NCI-H69 (cell line): ENCODE measurements around the gene TMEM198.
A peak's percentile ranks its signal among the peaks of the same experiment; 100 is the strongest.

Experiments used
- DNase-seq: peaks from one replicate; lab custom pipeline; 2025; lab: John Stamatoyannopoulos, UW

The TMEM198 gene

DNA sequence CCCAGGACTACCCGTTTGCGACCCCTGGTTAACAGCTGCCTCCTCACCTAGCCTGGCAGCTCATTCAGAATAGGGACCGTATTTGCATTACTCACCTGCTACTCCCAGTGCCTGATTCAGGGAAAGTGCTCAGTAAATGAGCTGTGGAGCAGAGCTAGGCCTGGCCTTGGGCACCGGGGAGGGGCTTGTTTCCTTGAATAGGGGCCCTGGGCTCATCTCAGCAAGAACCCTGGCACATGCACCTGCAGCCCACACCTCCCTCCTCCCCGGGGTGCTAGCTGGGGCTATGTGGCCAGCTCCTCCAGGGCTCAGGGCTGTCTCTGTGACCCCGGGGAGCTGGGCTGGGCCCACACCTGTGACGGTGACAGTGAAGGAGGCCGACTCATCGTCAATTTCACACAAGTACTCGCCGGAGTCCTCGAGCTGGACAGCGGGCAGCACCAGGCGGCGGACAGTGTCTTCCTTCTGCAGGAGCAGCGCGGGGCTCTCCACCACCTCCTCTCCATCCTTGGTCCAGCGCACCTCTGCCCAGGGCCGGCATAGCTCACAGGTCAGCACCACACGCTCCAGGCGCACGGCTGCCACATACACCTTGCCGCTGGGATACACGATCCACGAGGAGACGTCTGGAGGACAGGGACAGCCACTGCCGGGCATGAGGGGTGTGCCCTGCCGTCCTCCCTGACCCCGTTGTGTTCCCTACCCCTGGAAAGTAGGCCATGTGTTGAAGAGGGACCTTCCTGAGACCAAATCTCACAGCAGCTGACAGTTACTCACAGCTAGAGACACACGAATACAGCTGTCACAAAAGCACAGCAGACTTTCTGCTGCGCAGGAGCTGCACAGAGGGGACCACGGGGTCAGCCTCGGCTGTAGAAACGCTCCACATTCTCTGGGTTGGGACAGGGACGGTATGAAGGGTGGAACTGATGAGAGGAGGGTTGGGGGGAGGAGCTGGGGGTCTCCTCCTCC lies 18.5 kb downstream of the TMEM198 start:
- DNase-seq, result peak; percentile 4

DNA sequence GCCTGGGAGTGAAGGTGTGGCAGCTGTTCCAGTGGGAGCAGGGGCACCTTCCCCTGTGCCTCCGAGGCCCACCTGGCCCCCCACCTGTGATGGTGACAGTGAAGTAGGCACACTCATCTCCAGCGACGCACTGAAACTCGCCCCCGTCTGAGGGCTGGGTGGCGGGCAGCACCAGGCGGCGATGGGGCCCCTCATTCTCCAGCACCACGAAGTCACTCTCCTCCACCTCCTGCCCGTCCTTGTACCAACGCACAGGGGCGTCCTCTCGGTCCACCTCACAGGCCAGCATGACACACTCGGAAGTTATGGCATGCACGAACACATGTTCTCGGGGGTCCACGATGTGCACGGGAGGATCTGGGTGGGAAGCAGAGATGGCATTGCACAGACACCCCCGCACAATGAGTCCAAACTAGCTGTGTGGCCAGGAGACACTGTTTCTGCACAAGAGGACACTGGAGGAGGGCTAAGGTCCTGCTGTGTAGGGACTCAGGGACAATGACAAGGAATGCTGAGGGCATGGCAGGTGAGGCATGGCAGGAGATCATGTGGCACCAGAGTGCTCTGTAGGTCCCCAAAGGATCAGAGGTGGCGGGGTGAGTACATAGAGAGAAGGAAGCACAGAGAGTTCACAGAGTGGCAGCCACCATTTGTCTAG lies 19.6 kb downstream of the TMEM198 start:
- DNase-seq, result no peak

DNA sequence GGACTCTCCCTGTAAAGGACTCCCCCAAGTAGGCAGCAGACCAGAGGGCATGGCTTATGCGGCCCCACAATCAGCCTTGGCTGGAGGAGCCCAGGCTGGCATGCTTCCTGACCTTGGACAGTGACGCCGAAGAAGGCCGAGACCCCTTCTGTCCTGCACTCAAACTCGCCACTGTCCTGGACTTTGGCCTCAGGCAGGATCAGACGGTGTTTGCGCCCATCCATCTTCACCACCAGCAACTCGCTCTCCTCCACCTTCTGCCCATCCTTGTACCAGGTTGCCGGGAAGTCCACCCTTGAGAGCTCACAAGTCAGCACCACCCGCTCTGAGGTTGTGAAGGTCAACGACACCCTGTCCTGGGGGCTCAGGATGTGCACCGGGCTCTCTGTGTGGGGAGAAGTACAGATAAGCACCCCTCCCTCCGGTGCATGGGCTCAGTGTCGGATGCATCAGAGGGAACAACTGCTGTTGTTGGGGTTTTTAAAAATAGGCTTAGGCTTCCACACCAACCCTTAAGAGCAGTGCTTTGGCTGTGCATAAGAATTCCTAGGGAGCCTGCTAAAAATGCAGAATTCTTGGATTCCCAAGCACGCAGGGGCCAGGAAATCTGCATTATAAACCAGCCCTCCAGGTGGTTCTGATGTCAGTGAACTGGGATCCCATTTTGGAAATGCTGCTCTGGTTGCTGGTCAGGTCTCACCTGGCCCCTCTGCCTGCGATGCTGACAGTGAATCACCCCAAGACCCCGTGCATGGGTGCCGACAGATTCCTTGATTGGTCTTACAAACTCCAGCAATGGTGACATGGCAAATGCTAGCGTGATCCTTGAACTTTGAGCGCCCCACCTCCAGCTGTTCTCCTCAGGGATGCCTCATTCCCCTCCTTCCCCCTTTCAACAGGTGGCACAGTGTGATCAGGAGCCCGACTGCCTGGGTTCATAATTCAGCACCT lies 21.6 kb downstream of the TMEM198 start:
- no peak for DNase-seq

DNA sequence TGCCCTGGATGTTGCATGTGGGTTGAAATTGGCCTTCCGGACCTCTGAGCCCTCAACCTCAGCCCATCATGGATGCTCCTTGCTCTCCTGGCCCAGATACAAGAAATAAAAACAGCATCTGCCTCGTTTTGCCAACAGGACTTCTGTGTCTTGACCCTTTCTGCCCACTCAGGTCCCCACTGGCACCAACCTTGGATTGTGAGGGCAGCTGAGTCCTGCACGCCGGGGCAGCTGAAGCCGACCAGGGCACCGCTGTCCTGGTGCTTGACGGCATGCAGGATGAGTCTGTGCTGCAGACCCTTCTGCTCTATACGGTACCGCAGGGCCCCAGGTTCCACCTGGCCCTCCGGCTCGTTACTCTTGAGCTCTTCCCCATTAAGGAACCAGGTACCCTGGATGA lies 22.8 kb downstream of the TMEM198 start:
- no peak for DNase-seq

DNA sequence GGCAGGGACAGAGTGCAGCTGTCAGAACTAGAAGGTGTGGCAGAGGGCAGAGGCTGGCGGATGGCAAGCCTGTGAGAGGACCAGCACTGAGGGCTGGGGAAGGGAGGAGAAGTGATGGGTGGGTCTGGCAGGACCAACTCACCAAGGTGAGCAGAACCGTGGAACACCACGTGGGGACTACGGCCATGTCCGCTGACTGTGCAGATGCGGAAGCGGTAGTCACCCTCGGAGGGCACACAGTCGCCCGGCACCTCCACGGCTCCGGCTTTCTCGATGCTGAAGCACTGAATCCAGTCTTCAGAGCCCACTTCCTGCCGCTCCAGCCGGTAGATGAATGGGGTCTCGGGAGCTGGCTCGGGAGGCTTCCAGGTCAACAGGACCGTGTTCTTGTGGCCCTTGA lies 23.3 kb downstream of the TMEM198 start:
- DNase-seq, result no peak

DNA sequence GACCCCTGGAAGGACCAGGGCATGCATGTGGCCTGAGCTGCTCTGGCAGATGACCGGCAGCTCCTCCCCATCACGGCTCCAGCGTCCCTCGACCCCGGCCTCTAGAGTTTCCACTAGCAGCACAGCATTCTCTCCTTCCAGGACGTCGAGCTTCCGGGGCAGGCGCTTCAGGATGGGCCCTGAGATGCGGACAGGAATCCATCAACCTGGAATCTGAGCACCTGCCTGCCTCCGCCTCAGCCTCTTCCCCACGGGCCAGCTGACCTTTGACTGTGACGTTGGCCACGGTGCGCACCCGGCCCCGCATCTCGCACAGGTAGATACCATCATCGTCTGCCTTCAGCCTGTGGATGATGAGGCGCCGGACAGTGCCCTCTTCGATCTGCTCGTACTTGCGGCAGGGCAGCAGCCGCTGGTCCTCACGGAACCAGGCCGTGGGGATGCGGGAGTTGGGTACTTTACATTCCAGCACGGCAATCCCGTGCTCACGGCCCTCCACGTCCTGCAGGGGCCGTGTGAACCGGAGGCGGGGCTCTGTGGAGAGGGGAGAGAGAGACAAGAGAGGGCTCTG lies 24.0 kb downstream of the TMEM198 start:
- DNase-seq, result no peak

DNA sequence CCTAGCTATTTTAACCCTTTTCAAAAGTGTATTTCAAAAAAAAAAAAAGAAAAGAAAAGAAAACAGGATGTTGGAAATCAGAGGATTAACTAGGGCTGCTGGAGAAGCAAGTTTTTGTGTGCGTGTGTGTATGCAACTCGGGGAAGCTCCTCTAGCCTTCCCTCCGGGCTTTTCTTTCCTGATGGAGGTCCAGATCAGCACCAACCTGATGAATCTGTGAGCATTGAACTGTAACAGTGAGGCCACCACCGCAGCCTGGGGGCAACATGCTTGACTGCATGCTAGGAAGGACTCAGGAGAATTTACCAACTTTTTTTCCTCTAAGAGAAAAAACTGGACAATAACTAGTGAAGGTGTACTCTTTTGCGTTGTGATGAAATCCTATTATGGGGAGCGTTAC lies 25.2 kb downstream of the TMEM198 start:
- DNase-seq, result no peak

DNA sequence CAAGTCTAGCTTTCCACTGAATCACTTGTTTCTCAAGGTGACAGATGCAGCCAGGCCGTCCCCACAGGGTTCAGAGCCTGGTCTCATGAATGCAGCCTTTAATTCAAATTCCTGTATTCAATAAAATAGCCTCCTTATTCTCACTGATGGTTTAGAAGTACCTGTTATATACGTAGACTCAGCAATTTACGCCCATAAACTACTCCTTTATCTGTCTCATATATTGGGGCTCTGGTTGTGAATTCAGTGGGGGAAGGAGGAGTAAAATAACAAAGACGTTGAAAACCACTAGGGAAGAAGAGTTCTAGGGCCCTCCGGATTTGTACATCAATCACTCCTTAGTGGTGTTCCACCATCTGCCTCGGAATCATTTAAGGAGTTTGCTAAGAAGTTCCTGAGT lies 25.8 kb downstream of the TMEM198 start:
- no peak for DNase-seq

DNA sequence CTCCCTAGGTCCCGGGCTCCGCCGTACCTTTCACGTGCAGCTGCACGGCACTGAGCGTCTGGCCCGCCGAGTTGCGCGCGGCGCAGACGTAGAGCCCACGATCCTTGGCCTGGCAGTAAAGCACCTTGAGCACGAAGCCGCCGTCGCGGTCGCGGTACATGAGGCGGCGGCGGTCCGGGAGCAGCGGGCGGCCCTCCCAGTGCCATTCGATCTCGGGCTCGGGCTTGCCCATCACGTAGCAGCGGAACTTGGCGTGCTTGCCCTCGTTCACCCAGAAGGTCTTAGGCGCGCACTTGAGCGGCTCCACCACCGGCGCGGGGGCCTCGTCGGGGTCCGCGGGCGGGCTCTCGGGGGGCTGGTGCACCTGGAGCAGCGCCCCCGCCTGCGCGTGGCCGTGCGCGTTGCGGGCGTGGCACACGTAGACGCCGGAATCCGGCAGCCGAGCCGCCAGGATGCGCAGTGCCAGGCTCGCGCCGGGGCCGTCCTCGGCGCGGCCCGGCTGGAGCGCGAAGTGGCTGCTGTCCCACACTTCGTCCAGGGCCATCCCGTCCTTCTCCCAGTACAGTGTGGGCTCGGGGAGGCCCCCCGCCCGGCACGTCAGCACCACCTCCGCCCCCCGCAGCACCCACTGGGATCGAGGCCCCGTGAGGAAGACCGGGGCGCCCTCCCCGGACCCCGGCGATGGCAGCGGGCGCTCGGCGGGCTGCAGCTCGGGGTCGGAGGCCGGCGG lies 26.5 kb downstream of the TMEM198 start:
- DNase-seq, result peak; percentile 33

DNA sequence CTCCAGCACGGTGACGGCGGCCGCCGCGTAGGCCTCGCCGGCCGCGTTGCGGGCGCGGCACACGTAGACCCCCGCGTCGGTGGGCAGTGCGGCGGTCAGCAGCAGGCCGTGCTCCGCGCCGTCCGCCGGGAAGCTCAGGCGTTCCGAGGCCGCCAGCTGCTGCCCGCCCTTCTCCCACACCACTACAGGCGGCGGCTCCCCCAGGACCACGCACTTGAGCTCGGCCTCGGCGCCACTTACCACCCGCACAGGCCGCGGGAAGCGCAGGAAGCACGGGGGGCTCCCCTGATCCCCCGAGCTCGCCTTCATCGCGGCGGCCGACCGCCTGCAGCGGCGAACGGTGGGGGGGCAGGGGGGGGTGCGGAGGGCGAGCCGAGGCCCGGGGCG lies 27.1 kb downstream of the TMEM198 start:
- DNase-seq, result peak; percentile 33

DNA sequence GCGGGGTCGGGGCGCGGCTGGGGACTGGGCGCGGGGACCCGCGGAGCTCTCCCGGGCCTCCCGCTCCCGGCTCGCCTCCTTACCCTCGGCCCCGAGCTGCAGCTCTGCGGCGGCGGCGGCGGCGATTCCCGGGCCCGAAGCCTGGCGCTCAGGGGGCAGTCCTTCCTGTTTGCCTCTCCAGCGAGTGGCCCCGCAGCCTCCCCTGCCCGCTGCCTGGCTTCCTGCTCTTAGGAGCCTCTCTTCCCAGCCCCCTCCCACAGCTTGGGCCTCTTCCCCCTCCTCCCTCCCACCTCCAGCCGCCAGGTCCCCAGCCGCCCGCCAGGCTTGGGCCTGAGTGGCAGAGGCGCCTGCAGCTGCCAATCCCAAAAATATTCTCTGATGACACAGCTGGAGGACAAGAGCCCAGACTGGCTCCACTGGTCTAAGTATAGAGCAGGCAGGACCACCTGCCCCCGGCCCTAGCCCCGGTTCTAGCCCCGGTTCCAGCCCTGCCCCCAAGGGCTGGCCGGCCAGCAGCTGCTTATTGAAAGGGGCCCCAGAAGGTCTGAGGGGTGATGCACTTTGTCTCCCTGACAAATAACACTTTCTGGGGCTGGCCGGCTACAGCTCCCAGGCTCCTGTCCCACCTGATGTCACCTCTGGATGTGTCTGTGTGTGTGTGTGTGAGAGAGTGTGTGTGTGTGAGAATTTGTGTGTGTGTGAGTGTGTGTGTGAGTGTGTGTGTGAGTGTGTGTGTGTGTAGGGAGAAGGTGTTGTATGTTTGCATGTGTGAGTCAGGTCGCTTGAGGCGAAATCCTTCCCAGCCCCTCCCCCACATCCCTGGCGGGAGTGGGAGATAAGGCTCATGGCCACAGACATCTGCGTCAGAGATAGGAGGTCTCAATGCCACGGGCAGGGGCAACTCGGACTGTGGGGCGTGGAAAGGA lies 27.7 kb downstream of the TMEM198 start, which contains the start of gene OBSL1:
Gene OBSL1, minus strand, starts transcription at position 229 of the 926 bp plus-strand sequence. CDS start 307 bp downstream, outside the sequence.
- peak; percentile 82 for DNase-seq

DNA sequence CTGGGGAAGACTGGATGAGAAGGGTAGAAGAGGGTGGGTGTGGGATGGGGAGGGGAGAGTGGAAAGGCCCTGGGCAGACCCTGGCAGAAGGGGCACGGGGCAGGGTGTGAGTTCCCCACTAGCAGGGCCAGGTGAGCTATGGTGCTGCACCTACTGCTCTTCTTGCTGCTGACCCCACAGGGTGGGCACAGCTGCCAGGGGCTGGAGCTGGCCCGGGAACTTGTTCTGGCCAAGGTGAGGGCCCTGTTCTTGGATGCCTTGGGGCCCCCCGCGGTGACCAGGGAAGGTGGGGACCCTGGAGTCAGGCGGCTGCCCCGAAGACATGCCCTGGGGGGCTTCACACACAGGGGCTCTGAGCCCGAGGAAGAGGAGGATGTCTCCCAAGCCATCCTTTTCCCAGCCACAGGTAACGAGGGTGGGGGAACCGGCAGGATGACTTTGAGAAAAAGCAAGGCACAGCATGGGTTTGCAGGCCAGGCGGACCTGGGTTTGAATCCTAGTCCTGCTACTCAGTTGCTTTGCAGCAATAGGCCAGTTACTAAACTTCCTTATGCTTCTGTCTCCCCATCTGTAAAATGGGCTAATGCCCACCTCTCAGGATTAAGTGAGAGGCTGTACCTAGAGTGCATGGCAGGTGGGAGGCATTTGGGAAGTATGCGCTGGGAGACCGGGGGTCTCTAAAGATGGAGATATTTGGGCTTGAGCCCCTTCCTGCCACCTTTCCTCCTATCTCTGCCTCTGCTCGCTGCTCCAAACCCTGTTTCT lies 28.6 kb downstream of the TMEM198 start, which contains the start of gene INHA:
Gene INHA, plus strand, starts transcription at position 74 of the 765 bp plus-strand sequence. Its CDS starts 65 bp downstream, at position 139.
- DNase-seq, result no peak

DNA sequence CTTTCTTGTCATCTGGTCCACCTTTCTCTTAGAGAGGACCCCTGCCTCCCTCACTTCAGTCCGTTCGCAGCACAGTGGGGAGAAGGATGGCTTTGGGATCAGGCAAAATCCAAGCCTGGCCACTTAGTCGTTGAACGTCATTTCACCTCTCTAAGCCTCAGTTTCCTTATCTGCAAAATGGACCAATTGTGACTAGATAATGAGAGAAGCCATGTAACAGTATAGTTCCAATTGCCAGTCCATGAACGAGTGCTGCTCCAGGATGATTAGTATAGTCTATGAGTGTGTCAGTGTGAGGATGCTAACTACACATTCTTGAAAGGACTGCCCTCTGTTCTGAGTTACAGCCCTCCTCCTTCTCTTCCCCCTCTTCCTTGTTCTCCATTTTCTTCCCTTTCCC lies 29.3 kb downstream of the TMEM198 start:
- DNase-seq, result no peak

DNA sequence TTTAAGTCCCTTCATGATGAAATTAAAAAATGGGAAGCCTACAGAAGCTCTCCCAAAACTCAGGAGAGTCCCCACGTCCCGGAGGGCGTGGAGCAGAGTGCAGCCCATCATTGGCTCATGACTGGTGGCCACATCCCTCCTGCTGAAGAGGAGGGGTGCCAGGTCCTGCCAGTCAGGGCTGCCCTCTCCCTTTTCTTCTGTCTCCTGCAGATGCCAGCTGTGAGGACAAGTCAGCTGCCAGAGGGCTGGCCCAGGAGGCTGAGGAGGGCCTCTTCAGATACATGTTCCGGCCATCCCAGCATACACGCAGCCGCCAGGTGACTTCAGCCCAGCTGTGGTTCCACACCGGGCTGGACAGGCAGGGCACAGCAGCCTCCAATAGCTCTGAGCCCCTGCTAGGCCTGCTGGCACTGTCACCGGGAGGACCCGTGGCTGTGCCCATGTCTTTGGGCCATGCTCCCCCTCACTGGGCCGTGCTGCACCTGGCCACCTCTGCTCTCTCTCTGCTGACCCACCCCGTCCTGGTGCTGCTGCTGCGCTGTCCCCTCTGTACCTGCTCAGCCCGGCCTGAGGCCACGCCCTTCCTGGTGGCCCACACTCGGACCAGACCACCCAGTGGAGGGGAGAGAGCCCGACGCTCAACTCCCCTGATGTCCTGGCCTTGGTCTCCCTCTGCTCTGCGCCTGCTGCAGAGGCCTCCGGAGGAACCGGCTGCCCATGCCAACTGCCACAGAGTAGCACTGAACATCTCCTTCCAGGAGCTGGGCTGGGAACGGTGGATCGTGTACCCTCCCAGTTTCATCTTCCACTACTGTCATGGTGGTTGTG lies 30.9 kb downstream of the TMEM198 start:
- no peak for DNase-seq

DNA sequence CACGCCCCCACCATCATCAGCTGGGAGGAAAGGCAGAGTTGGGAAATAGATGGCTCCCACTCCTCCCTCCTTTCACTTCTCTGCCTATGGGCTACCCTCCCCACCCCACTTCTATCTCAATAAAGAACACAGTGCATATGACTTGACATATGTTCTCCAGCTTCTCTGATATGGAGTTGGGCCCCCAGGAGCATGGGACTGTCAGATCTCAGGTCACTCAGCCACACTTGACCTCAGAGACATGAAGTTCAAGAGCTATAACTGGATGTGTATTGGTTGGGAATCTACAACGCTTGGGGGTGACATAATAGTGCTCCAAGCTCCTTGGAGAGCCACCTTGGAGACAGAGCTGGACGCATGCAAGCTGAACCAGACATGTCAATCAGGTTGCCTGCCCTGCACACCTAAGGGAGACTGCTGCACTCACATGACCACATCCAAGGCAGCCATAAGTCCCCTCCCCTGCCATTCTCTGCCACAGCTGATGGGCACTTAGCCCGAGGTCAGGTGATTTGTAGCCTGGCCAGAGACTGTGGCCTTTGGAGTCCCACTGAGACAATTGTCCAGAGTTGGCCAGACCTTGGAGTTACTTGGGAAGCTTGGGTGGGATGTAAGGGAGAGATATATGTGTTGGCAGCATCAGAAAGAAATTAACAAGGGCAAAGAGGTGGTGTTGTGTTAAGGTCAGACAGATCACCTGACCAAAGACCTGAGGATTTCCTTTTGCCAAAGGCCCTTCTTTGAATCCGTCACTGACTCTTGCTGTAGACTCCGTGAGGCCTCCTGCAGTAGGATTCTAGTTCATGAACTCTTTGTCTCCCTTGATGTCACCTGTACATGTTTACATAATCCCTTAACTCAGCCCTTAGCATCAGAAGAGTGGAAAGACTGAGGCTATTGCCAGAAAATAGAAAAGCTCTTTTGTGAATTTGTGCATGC lies 32.0 kb downstream of the TMEM198 start:
- DNase-seq, result no peak

DNA sequence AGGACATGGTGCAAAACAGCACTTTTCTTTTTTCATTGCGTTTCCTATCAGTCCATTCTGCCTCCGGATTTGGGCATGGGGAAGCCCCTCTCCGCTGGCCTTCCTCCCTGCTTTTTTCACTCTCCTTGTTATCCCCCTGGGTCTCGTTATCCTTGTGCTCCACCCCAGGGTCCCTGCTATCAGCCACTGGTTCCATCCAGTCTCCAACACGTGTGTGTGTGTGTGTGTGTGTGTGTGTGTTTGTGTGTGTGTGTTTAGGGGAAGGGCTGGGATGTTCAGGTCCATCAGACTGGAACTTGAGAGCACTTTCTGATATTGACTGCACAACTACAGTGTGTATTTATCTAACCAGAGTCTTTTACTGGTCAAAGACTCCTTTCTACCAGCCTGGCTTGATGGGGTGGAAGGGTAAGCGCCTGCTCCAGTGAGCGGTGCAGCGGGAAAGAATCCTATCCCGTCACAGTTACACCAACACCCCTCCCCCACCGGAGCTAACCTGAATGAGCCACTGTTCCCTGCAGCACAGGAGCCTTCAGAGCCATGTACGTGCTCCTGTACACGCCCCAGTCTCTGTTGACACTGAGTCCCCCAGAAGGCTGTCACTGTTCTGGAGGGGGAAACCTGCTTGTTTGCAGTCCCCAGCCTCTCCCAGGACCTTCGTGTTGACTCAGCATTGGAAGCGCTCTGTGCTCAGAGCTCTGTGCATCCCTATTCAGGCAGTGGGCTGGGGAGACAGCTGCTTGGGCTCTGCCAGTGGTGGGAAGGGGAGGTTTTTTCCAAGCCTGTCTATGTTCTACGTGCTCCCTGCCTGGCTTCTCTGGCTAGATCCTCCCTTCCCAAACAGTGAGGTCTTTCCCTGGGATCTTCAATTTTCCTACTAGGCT lies 32.9 kb downstream of the TMEM198 start:
- peak; percentile 54 for DNase-seq
